ENCODE data around the gene TSPAN4.
A peak's percentile ranks its signal among the peaks of the same experiment; 100 is the strongest.

TSPAN4 gene

DNA sequence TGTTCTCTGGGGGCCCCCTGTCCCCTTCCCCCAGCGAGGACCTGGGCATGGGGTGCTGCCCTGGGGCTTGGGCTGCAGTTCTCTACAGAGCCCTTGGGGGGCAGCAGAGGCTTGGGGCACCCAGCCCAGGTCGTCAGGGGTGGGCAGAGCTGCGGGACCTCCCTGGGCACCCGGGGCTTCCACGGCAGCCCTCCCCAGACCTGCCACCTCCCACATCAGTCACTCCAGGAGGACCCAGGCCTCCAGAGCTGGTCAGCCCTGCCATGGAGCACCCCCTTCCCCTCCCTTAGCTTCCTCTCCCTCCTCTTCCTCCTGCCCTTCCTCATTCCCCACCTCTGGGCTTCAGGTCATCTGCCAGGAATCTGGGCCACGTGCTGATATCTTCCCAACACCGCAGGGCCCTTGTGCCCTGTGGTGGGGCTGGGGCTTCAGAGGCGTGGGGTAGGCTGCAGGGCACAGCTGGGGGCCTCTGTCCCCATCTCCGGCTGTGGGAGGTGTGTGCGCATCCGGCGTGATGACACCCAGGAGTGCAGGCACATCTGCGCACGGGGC is 5.8 kb downstream of the TSPAN4 start:
- DNase-seq = peak in 14 of 51 donors; percentile 9 to 55 (median 20)

DNA sequence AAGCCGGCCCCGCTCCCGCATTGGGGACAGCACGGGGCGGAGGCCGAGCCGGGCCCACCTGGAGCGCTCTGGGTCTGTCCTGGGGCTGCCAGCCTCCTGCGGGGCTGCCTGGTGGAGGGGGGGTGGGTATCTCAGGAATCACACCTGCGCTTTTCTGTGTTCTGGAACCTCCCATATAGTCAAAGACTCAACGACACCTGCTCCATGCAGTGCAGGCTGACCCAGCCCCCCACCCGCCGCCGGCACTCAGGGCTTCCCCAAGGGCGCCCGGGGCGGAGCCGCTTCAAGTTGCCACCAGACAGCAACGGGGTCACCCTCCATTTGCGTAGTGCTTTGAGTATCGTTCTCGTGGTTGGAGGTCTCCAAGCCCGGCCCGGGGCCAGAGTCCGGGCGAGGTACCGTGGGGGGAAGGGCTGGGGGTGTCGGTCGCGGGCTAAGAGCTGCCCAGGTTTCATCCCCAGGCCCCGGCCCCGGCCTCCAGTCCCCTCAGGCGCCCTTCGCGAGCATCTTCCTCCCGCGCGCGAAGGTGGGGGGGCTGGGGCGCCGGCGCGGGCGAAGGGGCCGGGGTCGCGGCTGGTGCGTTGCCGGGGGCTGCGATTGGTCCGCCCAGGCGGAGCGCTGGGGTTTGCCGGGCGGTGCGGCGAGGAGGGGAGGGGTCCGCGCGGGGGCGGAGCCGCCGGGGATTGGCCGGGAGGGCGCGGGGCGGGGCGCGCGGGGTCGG is 6.6 kb downstream of the TSPAN4 start:
- peak in 12 of 51 donors; percentile 11 to 55 (median 33) for DNase-seq

GRCh38 chr11:849951-850774 is 7.5 kb downstream of the TSPAN4 start:
- DNase-seq = no peak

DNA sequence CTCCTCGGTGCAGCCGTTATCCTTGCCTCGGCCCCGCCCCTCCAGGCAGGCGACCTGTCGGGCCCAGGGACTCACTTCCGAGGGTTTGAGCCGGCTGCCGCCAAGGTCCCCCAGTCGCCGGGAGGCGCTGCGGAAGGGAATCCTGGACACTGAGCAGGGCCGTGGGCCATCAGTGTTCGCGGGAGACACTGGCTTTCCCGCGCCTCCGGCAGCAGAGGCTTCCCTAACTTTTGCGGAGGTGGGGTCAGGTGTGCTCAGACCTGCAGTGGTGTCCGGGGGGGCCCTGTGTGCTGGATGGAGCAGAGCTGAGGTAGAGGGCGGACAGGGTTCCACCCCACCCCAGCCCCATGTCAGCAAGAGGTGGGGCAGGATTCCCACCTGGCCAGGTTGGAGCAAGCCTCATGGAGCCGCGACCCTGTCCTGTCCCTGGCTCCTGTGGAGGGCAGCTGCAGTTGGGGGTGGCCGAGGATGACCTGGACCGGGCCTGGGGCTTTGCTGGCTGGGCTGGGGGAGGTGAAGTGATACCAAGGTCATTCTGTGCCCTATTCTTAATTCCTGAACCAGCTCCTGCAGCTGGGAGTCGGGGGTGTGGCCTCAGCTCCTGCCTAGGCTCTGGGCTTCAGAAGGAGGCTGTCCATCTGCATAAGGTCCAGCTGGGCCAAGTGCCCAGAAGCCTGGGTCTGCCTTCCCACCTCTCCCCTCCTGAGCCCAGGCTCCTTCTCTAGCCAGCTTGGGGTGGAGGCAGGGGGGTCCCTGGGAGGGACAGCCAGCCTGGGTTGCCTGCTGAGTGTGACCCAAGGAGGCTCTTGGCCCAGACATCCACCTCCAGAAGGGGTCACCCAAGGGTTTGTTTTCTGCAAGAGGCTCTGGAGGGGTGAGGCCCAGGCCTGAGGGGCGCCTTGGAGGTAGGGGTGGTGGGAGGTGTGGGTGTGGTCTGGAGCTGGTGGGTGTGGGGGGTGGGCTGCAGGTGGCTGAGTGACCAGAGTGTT is 8.4 kb downstream of the TSPAN4 start:
- DNase-seq = no peak

GRCh38 chr11:852762-853161 is 10.1 kb downstream of the TSPAN4 start:
- no peak for DNase-seq

DNA sequence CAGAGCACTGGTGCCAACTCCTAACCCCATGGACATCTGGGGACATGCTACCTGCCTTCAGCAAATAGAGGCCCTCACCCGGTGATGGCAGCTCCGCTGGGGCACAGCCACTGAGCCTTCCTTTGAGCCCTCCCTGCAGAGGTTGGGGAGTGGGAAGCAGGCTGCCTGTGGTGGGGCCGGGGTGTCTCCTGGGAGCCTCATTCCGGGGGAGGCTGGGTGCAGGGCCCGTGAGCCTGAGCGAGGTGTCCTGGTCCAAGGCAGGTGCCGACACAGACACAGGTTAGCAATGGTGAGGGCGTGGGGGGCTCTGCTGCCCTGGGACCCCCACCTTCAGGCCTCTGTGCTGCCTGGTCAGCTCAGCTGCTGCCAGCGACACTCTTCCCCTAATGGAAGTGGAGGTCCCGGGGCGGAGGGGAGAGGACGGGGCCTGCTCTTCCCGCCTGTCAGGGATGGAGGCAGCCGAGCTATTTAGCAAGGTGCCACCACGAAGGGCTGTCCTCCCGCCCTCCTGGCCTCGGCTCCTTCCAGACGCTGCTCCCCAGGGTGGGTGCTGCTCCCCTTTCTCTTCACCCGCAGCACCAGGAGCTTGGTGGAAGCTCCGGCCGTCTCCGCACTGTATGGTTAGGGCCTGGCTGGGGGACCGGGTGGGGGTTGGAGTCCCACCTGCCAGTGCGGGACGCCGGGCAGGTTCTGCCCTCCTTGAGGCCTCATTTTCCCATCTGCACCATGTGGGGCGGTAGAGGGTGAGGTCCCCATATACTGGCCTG is 11.2 kb downstream of the TSPAN4 start:
- no peak for DNase-seq

- DNase-seq = no peak
These were observed 12.1 kb downstream of the TSPAN4 start for GRCh38 chr11:854601-855329.

GRCh38 chr11:855330-855674 is 12.7 kb downstream of the TSPAN4 start:
- no peak for DNase-seq

GRCh38 chr11:855796-856195 is 13.1 kb downstream of the TSPAN4 start:
- no peak for DNase-seq

- DNase-seq = no peak
These were observed 13.7 kb downstream of the TSPAN4 start for GRCh38 chr11:856397-856796.

DNA sequence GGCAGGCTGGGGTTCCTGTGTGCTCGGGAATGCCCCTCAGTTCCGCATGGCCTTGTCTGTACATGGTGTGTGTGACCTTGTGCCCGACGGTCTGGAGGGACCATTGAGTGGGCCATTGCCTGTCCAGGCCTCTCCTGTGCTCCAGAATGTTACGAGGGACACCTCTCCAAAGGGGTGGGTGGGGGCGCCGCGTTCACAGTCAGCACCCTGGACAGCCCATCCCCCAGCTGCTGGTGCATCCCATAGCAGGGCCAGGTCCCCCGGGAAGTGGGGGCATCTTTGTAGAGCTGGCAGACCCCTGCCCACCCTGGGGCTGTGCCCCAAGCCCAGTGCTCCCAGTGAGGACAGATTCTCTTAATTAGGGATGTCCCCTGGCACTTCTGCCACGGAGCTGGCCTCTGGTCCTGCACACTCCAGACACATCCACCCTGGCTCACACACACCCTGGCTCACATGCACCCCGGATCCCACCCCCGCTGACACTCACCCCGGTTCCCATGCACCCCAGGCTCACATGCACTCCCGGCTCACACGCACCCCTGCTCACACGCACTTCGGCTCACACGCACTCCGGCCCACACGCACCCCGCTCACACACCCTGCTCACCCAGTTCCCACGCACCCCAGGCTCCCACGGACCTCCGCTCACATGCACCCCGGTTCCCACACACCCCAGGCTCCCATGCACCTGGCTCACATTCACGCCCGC is 15.6 kb downstream of the TSPAN4 start:
- DNase-seq = no peak

DNA sequence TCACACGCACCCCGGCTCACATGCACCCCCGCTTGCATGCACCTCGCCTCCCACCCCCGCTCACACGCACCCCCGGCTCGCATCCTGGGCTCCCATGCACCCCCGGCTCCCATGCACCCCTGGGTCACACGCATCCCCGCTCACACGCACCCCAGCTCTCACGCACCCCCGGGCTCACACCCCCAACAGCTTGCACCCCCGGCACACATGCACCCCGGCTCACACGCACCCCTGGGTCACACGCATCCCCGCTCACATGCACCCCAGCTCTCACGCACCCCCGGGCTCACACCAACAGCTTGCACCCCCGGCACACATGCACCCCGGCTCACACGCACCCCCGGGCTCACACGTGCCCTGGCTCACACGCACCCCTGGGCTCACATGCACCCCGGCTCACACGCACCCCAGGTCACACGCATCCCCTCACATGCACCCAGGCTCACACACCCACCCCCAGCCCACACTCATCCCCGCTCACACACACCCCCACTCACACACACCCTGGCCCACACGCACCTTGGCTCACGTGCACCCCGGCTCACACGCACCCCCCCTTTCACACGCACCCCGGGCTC is 16.2 kb downstream of the TSPAN4 start:
- no peak for DNase-seq

GRCh38 chr11:859394-860131 is 16.9 kb downstream of the TSPAN4 start:
- DNase-seq = peak in 42 of 51 donors; percentile 8 to 83 (median 54)

- DNase-seq = no peak
These were observed 17.8 kb downstream of the TSPAN4 start for GRCh38 chr11:860234-861104.

- DNase-seq = no peak
These were observed 18.4 kb downstream of the TSPAN4 start for GRCh38 chr11:861105-861479.

DNA sequence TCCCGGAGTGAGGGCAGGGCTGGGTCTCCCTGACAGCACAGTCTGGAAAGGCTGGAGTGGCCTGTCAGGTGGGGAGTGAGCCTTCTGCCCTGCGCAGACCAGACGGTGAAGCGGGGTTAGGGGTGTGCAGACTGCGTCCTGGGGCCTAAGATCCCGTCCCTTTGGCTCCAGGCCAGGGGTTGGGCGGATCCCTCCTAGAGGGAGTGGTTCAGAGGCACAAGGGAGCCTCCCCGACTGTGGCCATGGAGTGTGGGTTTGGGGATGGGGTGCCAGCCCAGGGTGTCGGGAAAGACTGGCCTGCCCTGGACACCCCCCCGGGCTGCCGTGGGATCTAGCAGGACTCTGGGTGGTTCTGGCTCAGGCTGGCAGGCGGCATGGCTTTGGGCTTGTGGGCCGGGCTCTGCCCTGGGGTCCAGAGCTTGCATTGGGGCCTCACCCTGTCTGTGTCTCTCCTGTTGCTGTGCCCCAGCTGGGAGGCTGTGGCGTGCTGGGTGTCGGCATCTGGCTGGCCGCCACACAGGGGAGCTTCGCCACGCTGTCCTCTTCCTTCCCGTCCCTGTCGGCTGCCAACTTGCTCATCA is 19.5 kb downstream of the TSPAN4 start:
- DNase-seq = no peak

GRCh38 chr11:862696-863022 is 20.0 kb downstream of the TSPAN4 start:
- DNase-seq = no peak

All from hypothalamus (tissue), 51 donors.